ENCODE measurements around the gene EPB41L4A. TPM values are rescaled to one million over a fixed set of nuclear protein-coding genes. Genes with fewer than 3 reads are reported as not detected.

EPB41L4A gene
- polyA plus RNA-seq, 1 donor = 6.1 TPM

DNA sequence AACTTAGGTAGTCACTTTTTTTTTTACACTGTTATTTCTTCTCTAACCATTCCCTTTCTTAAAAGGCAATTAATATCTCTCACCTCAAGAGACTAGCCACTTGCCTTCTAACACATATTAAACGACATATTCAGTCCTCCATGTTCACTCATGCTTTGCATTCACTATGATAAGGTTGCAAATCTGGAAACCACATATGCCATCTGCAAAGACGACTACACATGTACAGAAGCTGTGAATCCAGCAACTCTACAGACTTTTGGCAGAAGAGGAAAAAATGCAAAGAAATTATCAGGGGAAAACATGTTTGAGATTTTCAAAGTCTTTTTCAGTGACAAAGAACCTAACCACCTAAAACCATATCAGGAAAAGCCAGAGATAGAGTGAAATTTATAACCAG lies 112.1 kb downstream of the EPB41L4A start:
- DNase-seq = no peak

DNA sequence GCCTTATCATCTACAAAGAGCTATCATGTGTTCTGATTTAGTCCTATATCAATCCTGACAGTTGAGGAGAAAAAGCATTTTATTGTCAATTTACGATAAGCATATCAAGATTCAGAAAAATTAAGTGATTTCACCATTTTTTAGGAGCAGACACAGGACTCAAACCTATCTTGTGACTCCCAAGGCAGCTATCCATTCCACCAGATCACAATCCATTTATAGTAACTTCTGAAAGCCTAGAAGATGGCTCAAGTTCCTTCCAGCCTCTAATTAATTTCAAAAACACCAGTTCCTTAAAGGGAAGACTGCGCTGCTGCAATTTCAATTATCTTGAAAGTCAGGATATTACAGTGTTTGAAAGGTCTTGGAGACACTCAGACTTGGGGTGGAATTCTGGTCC lies 114.3 kb downstream of the EPB41L4A start:
- no peak for DNase-seq

DNA sequence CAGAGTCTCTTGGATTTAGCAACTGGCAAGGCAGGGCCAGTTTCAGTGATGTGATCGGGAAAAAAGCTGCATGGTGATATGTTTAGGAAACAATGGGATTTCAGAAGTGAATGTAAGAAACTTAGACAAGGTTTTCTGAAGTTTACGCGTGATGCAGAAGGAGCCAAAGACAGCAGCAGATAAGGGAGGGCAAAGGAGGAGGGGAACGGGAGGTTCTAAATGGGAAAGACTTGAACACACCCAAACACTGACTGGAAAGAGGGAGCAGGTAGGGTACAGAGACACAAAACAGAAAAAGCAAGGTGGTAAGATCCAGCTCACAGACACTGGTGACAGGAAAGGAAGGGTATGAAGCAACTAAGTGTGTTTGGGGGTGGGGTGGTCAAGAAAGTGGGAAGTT lies 115.4 kb downstream of the EPB41L4A start:
- DNase-seq = no peak

DNA sequence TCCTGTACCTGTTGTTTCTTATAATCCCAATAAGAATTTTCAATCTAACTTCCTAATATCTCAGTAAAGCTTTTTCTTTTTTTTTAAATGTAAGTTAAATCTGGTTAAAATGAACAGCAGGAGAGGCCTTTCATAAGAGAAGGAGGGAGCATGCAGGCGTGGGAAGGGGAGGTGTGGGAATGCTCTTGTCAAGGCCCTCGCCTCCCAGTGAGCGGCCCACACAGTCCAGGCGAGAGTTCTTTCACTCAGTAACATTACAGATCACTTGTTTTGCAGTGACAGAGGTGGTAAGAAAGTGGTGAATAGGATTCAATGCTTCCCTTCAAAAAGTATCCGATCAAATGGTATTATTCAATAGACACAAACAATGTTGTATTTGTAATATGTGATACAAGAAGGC lies 125.0 kb downstream of the EPB41L4A start:
- DNase-seq = no peak

DNA sequence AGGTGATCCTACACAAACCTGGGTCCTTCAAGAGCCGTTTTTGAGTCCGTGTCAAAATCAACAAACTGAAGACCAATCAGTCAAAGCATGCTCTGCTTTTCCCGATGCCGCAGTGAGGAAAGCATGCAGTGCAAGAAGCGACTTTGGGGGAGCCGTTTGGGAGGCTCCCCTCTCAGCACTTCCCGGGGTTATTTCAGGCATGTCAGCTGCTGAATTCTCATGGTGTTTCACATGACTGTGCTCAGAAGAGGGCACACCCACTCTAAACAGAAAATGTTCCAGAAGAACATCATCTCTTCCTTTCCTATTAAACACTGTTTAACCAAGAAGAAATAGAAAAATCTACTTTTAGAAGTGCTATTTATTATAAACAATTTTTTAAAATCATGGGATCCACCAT lies 125.5 kb downstream of the EPB41L4A start:
- no peak for DNase-seq

DNA sequence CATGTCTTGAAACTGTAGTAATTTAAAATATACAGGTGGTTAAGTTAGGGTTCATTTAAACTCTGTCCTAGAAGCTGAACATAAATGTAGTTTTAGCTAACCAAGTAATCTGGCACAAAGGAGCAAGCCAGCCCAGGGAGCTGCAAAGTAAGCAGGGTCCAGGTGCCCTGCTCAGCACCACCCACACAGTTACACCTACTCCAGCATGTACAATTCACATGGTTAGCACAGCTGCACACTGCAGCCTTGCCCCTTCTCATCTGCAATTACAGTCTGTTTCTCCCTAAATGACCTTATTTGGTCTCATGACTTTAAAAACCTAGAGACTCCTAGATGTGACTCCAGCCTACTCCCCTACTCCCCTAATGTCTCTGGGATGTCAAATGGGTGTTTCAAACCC lies 128.4 kb downstream of the EPB41L4A start:
- DNase-seq = no peak

DNA sequence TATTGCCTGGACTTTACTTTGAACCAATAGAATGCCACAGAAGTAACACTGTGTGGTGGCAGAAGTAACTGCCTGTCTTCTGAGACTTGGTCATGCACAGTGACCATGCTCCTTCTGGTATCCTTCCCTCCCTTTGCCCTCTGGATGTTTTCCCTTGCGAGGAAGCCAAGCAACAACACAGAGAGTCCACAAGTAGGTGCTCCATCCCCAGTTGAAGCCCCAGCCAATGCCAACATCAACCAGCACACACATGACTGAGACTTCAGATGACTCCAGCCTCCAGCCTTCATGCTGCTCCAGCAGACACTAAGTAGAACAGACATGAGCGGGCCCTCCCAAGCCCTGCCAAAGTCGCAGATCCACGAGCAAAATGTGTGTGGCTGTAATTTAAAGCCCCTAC lies 129.6 kb downstream of the EPB41L4A start:
- no peak for DNase-seq

DNA sequence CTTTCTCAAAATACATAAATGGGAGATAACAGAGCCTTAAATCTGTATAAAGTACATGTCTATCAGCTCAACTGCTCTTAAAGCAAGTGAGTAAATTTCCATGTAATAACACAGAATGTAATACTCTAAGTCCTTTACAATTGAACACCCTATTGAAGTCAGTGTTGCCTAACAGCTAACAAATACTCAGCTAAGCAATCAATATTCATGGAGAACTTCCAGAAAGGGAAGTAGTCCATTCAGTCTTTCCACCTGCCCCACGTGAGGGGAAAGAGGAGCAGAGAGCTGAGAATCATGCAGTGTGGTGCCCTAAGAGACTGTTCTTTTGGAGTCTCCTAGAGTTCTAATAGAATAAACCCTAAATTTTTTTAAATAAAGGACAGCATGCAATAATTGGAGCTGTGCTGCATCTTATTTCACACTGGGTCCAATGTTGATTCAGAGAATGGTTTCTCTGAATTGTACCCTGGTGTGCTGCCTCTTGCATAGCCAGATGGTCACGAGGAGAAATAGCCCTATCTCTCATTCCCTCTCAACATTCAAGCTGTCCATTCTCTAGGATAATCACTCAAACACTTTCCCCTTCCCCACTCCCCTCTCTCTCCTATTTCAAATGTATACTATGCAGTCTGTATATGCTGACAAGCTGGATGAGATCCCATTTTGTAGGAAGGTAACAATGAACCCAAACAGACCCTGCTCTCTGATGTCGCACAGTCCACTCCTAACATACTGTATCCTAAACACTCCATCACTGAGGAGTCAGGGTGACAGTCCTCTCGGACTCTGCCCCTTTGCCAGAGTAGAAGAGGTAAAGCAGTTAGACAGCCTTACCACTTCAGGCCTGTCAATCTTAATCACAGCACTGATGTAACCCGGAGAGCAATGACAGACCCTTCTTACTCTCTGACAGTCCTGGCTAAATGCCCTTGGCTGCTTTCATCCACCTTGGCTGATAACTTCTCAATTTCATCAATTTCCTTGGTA lies 134.8 kb downstream of the EPB41L4A start:
- no peak for DNase-seq

DNA sequence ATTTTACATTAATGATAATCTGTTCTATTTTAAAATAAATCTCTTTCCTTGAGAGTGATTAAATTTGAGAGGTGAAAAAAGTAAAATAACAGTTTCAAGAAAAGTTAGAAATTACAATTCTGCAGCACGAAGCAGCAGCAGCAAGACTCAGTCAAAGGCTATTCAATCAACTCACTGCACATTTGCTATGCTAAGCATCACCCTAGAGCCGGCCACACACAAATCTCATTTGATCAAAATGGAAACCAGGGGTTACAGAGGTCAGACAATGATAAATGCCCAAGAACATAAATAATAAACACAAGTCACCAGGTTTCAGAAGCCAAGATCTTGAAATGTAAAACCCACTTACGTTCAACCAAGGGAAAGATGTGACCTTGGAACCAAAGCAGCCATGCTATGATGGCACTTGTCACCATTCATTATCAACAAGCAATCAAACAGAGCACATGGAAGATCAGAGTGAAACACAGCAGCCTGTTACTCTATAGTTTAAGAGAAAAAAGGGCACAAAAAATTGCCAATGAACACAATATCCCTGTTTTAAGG lies 136.0 kb downstream of the EPB41L4A start:
- no peak for DNase-seq

DNA sequence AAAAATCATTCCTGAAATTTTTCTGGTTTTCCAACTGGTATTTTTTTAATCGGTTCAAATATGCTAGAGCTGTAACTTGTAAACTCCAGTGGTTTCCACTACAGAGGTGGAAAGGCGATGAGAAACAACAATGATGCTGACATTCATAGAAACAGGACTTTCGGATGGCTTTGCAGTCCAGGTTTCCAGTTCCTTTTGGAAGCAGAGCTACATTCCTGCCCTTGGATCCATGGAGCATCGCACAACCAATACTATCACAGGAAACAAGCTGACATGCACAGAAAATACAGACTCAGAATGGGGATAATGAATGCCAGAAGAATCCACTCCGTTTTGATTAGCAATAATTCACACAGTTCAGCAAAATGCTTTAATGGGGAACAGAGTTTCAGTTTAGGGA lies 140.0 kb downstream of the EPB41L4A start:
- no peak for DNase-seq

DNA sequence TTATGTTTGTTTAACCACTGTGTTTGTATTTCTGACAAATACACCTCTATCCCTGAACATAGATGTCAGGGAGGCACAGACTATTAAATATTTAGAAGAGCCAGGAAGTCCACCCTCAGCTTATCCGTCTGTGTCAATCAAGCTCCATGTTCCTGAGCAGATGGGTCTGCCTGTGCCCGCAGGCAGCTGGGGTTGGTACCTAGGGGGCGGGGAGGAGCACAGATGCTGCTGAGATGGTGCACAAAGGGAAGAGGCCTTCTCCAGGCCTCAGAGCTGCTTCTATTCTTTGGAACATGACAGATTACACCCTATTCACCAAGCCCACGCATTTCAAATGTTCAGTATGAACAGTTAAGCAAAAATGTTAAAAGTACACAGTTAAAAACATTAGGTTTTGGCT lies 142.1 kb downstream of the EPB41L4A start:
- no peak for DNase-seq

DNA sequence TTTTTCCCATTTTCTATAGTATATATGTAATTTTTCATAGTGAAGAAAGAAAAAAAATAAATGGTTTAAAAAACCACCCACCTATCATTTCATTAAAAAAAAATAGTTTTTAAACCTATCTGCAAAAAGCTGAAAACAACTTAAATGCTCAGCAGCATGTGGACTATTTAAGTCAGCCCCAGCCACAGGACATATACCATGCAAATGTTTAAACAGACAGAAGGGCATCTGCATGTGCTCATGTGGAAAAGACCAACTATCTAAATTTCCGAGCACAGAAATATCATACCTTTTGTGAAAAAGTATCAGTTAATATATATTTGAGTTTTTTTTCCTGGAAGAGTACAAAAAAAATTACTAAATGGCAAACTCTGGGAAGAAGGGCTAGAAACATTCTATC lies 143.4 kb downstream of the EPB41L4A start:
- DNase-seq = no peak

DNA sequence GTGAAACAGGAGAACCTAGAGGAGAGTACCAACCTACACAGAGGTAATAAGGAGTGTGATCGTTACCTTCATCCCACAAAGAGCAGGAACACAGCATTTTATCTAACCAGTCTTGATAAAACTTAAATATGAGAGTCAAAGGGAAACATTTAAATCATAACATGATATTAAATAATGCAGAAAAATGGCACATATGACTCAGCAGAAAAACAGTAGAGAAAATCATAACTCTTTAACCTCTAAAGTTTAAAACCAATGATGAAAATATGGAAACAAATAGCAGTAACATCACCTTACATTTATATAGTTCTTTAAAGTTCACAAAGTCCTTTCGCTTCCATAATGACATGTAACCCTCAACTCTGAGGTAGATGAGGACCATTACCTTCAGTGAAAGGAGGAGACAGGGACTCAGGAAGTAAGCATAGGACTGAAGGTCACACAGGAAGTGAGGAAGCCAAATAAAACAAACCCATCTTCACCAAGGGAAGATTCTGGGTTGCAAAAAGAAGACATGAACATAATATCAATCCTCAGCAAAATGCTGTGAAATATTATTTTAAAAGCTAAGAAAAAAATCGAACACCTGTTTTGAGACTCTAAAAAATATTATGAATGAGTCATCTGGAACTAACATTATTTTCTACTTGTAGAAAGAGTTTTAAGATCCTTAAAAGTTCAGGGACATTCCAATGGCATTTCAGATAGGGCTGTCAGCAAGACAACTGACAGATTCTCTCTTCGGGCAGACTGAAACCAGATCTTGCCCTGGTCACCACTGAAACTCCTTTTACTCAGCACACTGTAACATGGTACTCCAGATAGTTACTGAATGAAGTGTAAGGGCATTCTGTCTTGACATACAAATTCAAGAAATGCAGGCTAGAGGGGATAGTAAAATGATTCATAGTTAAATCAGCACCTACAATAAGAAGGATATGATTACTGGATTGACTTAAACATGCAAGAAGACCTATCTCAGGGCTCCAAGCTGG lies 148.5 kb downstream of the EPB41L4A start:
- no peak for DNase-seq

DNA sequence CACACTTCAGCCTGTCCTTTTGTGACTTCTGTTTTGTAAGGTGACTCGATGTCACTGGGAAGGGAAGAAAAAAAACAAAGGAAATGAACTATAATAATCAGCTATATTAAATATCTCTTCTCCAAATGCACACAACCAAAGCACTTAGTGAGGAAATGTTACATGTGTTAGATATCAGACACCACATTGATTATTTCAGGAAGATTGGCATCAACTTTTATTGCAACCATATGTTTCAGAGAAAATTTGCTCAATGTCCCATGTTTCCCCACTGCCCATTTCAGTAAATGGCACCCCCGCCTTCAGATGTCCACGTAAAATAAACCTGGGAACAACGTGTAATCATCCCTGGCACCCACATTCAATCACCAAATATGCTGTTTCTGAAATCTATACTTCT lies 151.8 kb downstream of the EPB41L4A start:
- no peak for DNase-seq

DNA sequence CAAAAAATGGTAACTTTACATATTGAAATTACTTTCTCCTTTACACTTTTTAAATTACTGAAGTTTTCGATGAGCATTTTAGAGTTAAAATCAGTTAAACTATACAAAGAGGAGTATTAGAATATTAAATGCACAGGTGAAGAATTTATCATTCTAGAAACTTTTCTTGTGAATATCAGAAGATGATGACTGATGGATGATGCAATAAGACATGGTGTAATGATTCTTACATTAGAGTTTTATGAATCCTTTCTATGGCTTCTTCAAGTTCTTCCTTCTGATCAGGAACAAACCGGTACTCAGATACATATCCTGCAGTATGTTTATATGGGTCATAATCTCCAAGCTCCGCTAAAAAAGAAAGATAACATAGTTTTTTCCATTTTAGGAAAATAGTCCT lies 154.4 kb downstream of the EPB41L4A start:
- DNase-seq = no peak

DNA sequence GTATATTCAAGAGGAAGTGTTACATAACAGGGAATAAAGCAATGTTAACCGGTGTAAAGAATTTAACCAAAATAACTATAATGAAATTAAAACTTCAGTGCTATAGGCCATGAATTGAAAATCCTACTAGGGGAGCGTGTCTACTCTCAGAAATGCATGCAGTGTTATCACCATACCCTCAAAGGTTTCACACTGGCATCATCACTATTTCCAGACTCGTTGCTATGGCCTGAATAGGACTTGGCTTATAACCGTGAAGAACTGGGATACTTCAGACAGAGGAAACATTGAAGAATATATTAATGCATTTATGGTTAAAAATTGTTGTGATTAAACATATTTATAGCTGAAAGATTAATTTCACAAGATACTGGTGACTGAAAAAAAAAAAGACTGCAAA lies 154.9 kb downstream of the EPB41L4A start:
- DNase-seq = no peak

DNA sequence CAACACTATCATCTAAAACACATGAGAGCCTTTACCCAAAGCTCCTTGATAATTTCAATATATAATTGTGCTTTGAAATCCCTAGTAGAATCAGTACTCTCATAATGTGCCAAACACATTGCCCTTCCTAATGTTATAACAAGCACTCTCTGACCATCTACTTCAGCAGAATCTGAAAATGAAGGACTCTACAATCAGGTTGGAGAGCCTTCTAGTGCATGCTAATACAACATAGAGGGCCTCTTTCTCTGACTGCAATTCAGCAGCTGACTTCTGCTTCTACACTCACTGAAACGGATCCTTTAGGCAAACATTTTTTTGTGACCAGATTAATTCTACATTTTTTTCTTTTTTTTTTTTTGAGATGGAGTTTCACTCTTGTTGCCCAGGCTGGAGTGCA lies 155.6 kb downstream of the EPB41L4A start:
- no peak for DNase-seq

DNA sequence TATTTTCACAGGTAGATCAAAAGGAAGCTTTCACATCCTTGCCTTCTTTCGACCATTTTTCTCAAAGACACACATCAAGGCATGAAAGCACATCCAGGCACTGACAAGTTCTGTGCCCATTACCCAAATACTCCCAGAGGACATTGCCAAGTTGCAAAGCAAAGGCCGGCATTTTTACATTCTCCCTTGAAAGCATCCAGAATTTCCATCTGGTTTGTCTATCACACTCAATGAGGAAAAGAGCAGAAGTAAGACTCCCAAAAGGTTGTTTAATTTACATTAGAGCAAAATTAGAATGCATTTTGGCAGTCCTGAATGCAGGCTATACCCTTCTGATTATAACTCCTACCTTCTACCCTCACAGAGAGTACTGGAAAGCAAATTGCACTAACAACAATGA lies 160.5 kb downstream of the EPB41L4A start:
- DNase-seq = no peak

DNA sequence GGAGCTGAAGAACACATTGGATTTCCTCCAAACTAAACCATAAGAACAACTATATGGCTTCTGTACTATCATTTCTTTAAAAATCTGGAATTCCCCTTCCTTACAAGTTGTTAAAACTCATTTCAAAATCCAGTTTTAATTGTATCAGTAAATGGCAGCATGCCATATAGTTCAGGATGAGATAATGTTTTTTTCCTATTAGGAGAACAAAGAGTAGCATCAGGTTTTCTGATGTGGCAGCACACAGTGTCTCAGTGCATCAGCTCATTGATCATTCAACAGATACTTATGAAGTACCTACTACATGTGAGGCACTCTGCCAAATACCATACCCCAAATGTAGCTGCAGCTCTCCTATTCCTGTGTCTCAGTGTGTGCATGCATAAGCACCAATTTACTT lies 161.1 kb downstream of the EPB41L4A start:
- DNase-seq = no peak

DNA sequence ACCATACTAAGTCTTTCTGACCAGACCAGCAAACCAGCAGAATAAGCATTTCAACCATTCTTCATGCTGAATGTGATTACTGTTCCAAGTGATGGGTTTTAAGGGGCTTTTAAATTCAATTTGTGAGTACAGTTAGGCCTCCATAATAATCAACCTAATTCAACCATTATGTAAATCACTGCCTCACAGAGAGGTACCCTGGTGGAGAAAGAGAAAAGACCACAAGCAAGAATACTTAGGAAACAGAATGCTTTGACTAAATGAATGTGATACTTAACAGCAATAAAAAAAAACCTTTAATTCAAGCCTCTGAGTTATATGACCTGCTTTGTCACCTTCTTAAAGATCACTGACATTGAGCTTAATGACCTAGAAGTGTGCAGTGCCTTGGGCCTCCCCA lies 162.1 kb downstream of the EPB41L4A start:
- DNase-seq = no peak

DNA sequence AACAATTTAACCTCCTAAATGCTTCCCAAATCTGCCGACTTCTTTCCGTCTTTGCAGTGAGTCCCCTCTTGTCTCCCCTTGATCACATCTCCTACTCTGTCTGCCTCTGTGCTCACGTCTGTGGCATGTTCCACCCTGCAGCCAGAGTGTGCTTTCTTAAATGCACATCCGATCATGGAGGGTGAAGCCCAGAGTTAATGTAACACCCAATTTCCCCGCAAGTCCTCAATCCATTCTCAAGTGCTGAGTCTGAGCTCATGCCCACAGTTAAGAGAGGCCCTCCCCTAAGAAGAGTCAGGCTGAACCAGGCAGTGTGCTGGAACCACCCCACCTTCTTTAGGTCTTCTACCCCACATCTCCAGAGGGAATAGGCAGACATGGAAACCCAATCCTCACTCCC lies 164.8 kb downstream of the EPB41L4A start:
- DNase-seq = no peak

DNA sequence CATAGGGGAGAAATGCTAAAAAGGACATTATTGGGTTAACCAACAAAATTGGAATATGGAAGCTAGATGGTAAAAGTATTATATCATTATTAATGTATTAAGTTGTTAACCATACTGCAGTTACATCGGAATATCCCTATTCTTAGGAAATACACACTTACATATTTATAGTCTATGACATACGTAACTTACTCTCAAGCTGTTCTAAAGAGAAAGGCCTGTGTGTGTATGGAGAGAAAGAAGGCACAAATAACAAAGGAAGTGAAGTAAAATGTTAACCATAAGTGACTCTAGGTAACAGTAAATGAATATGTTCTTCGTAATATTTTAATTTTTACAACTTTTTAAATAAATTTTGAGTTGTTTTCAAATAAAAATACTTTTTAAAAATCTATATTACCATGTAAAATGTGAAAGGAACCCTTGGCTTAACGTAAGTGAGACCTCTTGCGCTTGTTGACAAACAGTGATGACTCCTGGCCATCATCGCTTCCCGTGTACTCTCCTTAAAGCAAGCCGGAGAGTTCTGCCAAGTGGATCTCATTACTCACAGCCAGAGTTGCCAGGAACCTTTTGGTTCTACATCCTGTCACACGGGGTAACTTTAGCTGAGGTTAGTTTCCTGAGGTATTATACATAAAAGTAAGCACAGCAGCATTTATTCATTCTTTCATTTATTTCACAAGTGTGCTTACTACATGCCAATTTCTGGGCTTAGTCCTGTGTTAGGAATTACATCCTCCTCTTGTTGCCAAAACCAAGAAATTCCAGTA lies 165.4 kb downstream of the EPB41L4A start:
- peak; percentile 63 for DNase-seq
